ENCODE data around the gene UTP14A.
"Not testable (repeated sequence)": the region's sequence is repeated elsewhere in the genome, so short reads cannot be mapped to it uniquely, and the experiment has no call there.

UTP14A gene

GRCh38 chrX:129905787-129906580, at the start of gene UTP14A:
TSS of gene UTP14A (plus strand) at chrX:129906164. CDS start at chrX:129906211, 47 bp downstream.
- peak; percentile 62 for DNase-seq (ENCODE audit: low spot score)

- DNase-seq (ENCODE audit: low spot score): not testable (repeated sequence)
These were observed 46.8 kb upstream of the UTP14A start for GRCh38 chrX:129859134-129859533.

- DNase-seq (ENCODE audit: low spot score): not testable (repeated sequence)
These were observed 39.6 kb upstream of the UTP14A start for GRCh38 chrX:129866321-129866720.

- DNase-seq (ENCODE audit: low spot score): no peak
These were observed 33.4 kb upstream of the UTP14A start for GRCh38 chrX:129872524-129872923.

GRCh38 chrX:129875669-129876068, 30.3 kb upstream of the UTP14A start:
- DNase-seq (ENCODE audit: low spot score): peak; percentile 7

- peak; percentile 35 for DNase-seq (ENCODE audit: low spot score)
These were observed 29.1 kb upstream of the UTP14A start for GRCh38 chrX:129876771-129877305.

GRCh38 chrX:129877401-129877800, 28.6 kb upstream of the UTP14A start:
- DNase-seq (ENCODE audit: low spot score): no peak

- no peak for DNase-seq (ENCODE audit: low spot score)
These were observed 5.9 kb upstream of the UTP14A start for GRCh38 chrX:129900054-129900453.

GRCh38 chrX:129908636-129909035, 2.7 kb downstream of the UTP14A start:
- no peak for DNase-seq (ENCODE audit: low spot score)

GRCh38 chrX:129925305-129926092, 19.5 kb downstream of the UTP14A start:
- DNase-seq (ENCODE audit: low spot score): peak; percentile 47

GRCh38 chrX:129930941-129931410, 25.0 kb downstream of the UTP14A start:
- no peak for DNase-seq (ENCODE audit: low spot score)

- peak; percentile 72 for DNase-seq (ENCODE audit: low spot score)
These were observed 25.5 kb downstream of the UTP14A start for GRCh38 chrX:129931411-129932015.

GRCh38 chrX:129932016-129932820, 26.3 kb downstream of the UTP14A start:
- DNase-seq (ENCODE audit: low spot score): peak; percentile 26

GRCh38 chrX:129932821-129933321, 26.9 kb downstream of the UTP14A start:
- no peak for DNase-seq (ENCODE audit: low spot score)

- no peak for DNase-seq (ENCODE audit: low spot score)
These were observed 27.7 kb downstream of the UTP14A start for GRCh38 chrX:129933700-129934099.

- DNase-seq (ENCODE audit: low spot score): no peak
These were observed 28.5 kb downstream of the UTP14A start for GRCh38 chrX:129934461-129934860.

- no peak for DNase-seq (ENCODE audit: low spot score)
These were observed 29.0 kb downstream of the UTP14A start for GRCh38 chrX:129934952-129935351.

GRCh38 chrX:129938081-129938480, 32.1 kb downstream of the UTP14A start:
- no peak for DNase-seq (ENCODE audit: low spot score)

- DNase-seq (ENCODE audit: low spot score): no peak
These were observed 34.0 kb downstream of the UTP14A start for GRCh38 chrX:129939986-129940385.

- DNase-seq (ENCODE audit: low spot score): no peak
These were observed 34.8 kb downstream of the UTP14A start for GRCh38 chrX:129940721-129941120.

GRCh38 chrX:129945131-129945530, 39.2 kb downstream of the UTP14A start:
- DNase-seq (ENCODE audit: low spot score): no peak
